ENCODE measurements around the gene NAV1. TPM values are rescaled to one million over a fixed set of nuclear protein-coding genes. Genes with fewer than 3 reads are reported as not detected.
A peak's percentile ranks its signal among the peaks of the same experiment; 100 is the strongest.

NAV1 gene
- total RNA-seq, 1 donor from 2014 or later = 34.1 TPM

GRCh38 chr1:201537467-201537866 is 1.5 kb upstream of the NAV1 start:
- no peaks in the 10 kb centered on the region for H3K36me3 ChIP-seq
- no peak overlapping the region for H3K27ac ChIP-seq
- TF ChIP-seq CTCF (IDR thresholded peaks at IDR 0.05) = no peak
- H3K27me3 ChIP-seq = peaks cover 11% of the 10 kb centered on the region
- intact Hi-C loops (cut with DNase I) = no loop called here
- DNase-seq (no peak), ATAC-seq (no peak)
- no peaks in the 10 kb centered on the region for H3K9me3 ChIP-seq
- no peak overlapping the region for H3K4me3 ChIP-seq
- peaks cover 41% of the 10 kb centered on the region for H3K4me1 ChIP-seq

- Histone ChIP-seq H3K4me1 (peaks cover 46% of the 10 kb centered on the region), H3K27ac (no peak overlapping the region), H3K27me3 (peaks cover 11% of the 10 kb centered on the region), H3K4me3 (peak overlapping the region; percentile 58), H3K9me3 (no peaks in the 10 kb centered on the region), H3K36me3 (no peaks in the 10 kb centered on the region)
- DNase-seq (no peak), ATAC-seq (peak; percentile 2)
- intact Hi-C loops (cut with DNase I) = no loop called here
- TF ChIP-seq CTCF (IDR thresholded peaks at IDR 0.05) = no peak
Observed at GRCh38 chr1:201537891-201538611, 876 bp upstream of the NAV1 start.

GRCh38 chr1:201539561-201540431 is 869 bp downstream of the NAV1 start:
- ATAC-seq = peak; percentile 59
- peak overlapping the region; percentile 58 for H3K4me3 ChIP-seq
- H3K27me3 ChIP-seq = peaks cover 11% of the 10 kb centered on the region
- no peaks in the 10 kb centered on the region for H3K36me3 ChIP-seq
- intact Hi-C loops (cut with DNase I) = no loop called here
- DNase-seq = peak; percentile 72
- TF ChIP-seq CTCF (IDR thresholded peaks at IDR 0.05) = no peak
- peak overlapping the region; percentile 70 for H3K27ac ChIP-seq
- no peaks in the 10 kb centered on the region for H3K9me3 ChIP-seq
- H3K4me1 ChIP-seq = peaks cover 54% of the 10 kb centered on the region

- H3K27ac ChIP-seq = no peak overlapping the region
- no peak for ATAC-seq
Observed at GRCh38 chr1:201540846-201541735, 2.2 kb downstream of the NAV1 start.

More at GRCh38 chr1:201540846-201541735, 2.2 kb downstream of the NAV1 start:
- TF ChIP-seq CTCF (IDR thresholded peaks at IDR 0.05) = no peak
- DNase-seq = no peak
- H3K4me3 ChIP-seq = no peak overlapping the region
- H3K9me3 ChIP-seq = no peaks in the 10 kb centered on the region
- H3K4me1 ChIP-seq = peaks cover 46% of the 10 kb centered on the region
- no peaks in the 10 kb centered on the region for H3K36me3 ChIP-seq
- intact Hi-C loops (cut with DNase I) = no loop called here
- peaks cover 11% of the 10 kb centered on the region for H3K27me3 ChIP-seq

Data from upper lobe of right lung (tissue), 1 donor.